GM21576 (cell line): ENCODE data around the gene YY2.
A peak's percentile ranks its signal among the peaks of the same experiment; 100 is the strongest.
"Not testable (repeated sequence)": the region's sequence is repeated elsewhere in the genome, so short reads cannot be mapped to it uniquely, and the experiment has no call there.

Experiments
- ATAC-seq: cut with Tn5 transposase; IDR thresholded peaks from one replicate; pipeline ENCODE4 v1.9.1; 2021; ENCODE audit warnings: mild to moderate bottlenecking, moderate library complexity; ENCODE audit not compliant: unreplicated experiment

Gene YY2

GRCh38 chrX:21855937-21856415 is at the start of gene YY2:
YY2 (plus strand) TSS chrX:21855987; CDS start chrX:21856485, 498 bp downstream.
- no peak for ATAC-seq

GRCh38 chrX:21806691-21807090 is 49.1 kb upstream of the YY2 start:
- no peak for ATAC-seq

- ATAC-seq: no peak
Observed at GRCh38 chrX:21811832-21812231, 44.0 kb upstream of the YY2 start.

- ATAC-seq: no peak
Observed at GRCh38 chrX:21812628-21813027, 43.2 kb upstream of the YY2 start.

- ATAC-seq: no peak
Observed at GRCh38 chrX:21813612-21814368, 42.0 kb upstream of the YY2 start.

- ATAC-seq: no peak
Observed at GRCh38 chrX:21816136-21816535, 39.7 kb upstream of the YY2 start.

- not testable (repeated sequence) for ATAC-seq
Observed at GRCh38 chrX:21820170-21820569, 35.6 kb upstream of the YY2 start.

- ATAC-seq: no peak
Observed at GRCh38 chrX:21821875-21822274, 33.9 kb upstream of the YY2 start.

GRCh38 chrX:21831496-21831895 is 24.3 kb upstream of the YY2 start:
- ATAC-seq: no peak

GRCh38 chrX:21837056-21837455 is 18.7 kb upstream of the YY2 start:
- no peak for ATAC-seq

- peak; percentile 14 for ATAC-seq
Observed at GRCh38 chrX:21838937-21839333, 16.9 kb upstream of the YY2 start.

- peak; percentile 80 for ATAC-seq
Observed at GRCh38 chrX:21839334-21840192, 16.2 kb upstream of the YY2 start, which contains the start of gene MBTPS2. MBTPS2 (plus strand) TSS chrX:21839617; CDS start chrX:21839735, 118 bp downstream.

- no peak for ATAC-seq
Observed at GRCh38 chrX:21840193-21840545, 15.6 kb upstream of the YY2 start.

GRCh38 chrX:21843179-21843578 is 12.6 kb upstream of the YY2 start:
- ATAC-seq: no peak

GRCh38 chrX:21845096-21845495 is 10.7 kb upstream of the YY2 start:
- no peak for ATAC-seq

GRCh38 chrX:21847342-21847741 is 8.4 kb upstream of the YY2 start:
- ATAC-seq: no peak

GRCh38 chrX:21853578-21853977 is 2.2 kb upstream of the YY2 start:
- no peak for ATAC-seq

- no peak for ATAC-seq
Observed at GRCh38 chrX:21856504-21856903, 717 bp downstream of the YY2 start.

GRCh38 chrX:21863241-21863640 is 7.5 kb downstream of the YY2 start:
- ATAC-seq: no peak

- ATAC-seq: no peak
Observed at GRCh38 chrX:21865436-21865835, 9.6 kb downstream of the YY2 start.

GRCh38 chrX:21870494-21870893 is 14.7 kb downstream of the YY2 start:
- no peak for ATAC-seq
